Progenitor cell of endocrine pancreas (in vitro differentiated cells): ENCODE measurements around the gene UBTD1. TPM values are rescaled to one million over a fixed set of nuclear protein-coding genes. Genes with fewer than 3 reads are reported as not detected.

Experiments used
- DNase-seq: peaks from one replicate; pipeline ENCODE4 v3.0.0; 2021; ENCODE audit warnings: low spot score; ENCODE audit not compliant: unreplicated experiment
- H3K27ac Mint-ChIP-seq: 2 replicates; pipeline ENCODE4 v1.8.0; 2021; ENCODE audit warnings: mild to moderate bottlenecking, moderate library complexity, mixed read lengths
- H3K27me3 Mint-ChIP-seq: 2 replicates; pipeline ENCODE4 v1.8.0; 2021; ENCODE audit warnings: mixed read lengths
- H3K36me3 Mint-ChIP-seq: 2 replicates; pipeline ENCODE4 v1.8.0; 2022; ENCODE audit warnings: mixed read lengths; ENCODE audit not compliant: insufficient read depth
- H3K4me1 Mint-ChIP-seq: 2 replicates; pipeline ENCODE4 v1.8.0; 2021; ENCODE audit warnings: low read depth, mixed read lengths
- H3K4me3 Mint-ChIP-seq: 2 replicates; pipeline ENCODE4 v1.8.0; 2021; ENCODE audit warnings: low read depth, mild to moderate bottlenecking, moderate library complexity, mixed read lengths
- H3K9me3 Mint-ChIP-seq: 2 replicates; pipeline ENCODE4 v1.8.0; 2021; ENCODE audit warnings: low read depth, mixed read lengths
- CTCF ChIP-seq: fragments of 200-600 bp; sonication (generic); IDR thresholded peaks from one replicate; pipeline ENCODE4 v1.5.0; 2021; ENCODE audit warnings: antibody characterized with exemption, mild to moderate bottlenecking; ENCODE audit not compliant: unreplicated experiment
- total RNA-seq: library from RNA; stranded (reverse); gene quantifications from 2 replicates; pipeline ENCODE4 v1.2.1, GENCODE V29; 2021

The UBTD1 gene
- total RNA-seq, 1 donor from 2014 or later, result 9.0 TPM

- H3K27ac Mint-ChIP-seq, result no peak overlapping the region
- H3K4me1 Mint-ChIP-seq, result peaks cover 24% of the 10 kb centered on the region
- no peak for DNase-seq
- TF ChIP-seq CTCF, result no peak
- no peak overlapping the region for H3K4me3 Mint-ChIP-seq
- no peaks in the 10 kb centered on the region for H3K9me3 Mint-ChIP-seq
- H3K36me3 Mint-ChIP-seq, result no peaks in the 10 kb centered on the region
- peaks cover 23% of the 10 kb centered on the region for H3K27me3 Mint-ChIP-seq
These were observed 4.2 kb downstream of the UBTD1 start for GRCh38 chr10:97502916-97503315.

GRCh38 chr10:97503406-97503805, 4.7 kb downstream of the UBTD1 start:
- no peaks in the 10 kb centered on the region for H3K9me3 Mint-ChIP-seq

GRCh38 chr10:97505152-97505551, 6.4 kb downstream of the UBTD1 start:
- Mint-ChIP-seq H3K27me3 (peaks cover 18% of the 10 kb centered on the region), H3K4me3 (no peak overlapping the region), H3K9me3 (no peaks in the 10 kb centered on the region), H3K36me3 (no peaks in the 10 kb centered on the region), H3K27ac (no peak overlapping the region), H3K4me1 (peaks cover 21% of the 10 kb centered on the region)
- TF ChIP-seq CTCF, result no peak
- no peak for DNase-seq

More at GRCh38 chr10:97503406-97503805, 4.7 kb downstream of the UBTD1 start:
- no peak for TF ChIP-seq CTCF
- H3K4me3 Mint-ChIP-seq, result no peak overlapping the region
- H3K27me3 Mint-ChIP-seq, result peaks cover 23% of the 10 kb centered on the region
- H3K27ac Mint-ChIP-seq, result no peak overlapping the region
- peaks cover 24% of the 10 kb centered on the region for H3K4me1 Mint-ChIP-seq
- H3K36me3 Mint-ChIP-seq, result no peaks in the 10 kb centered on the region
- no peak for DNase-seq

GRCh38 chr10:97506199-97506991, 7.7 kb downstream of the UBTD1 start:
- Mint-ChIP-seq H3K27ac (peak overlapping the region; percentile 68), H3K9me3 (no peaks in the 10 kb centered on the region), H3K27me3 (peaks cover 7% of the 10 kb centered on the region), H3K4me1 (peaks cover 8% of the 10 kb centered on the region), H3K36me3 (no peaks in the 10 kb centered on the region), H3K4me3 (no peak overlapping the region)
- TF ChIP-seq CTCF, result no peak
- DNase-seq, result no peak

GRCh38 chr10:97508342-97508741, 9.6 kb downstream of the UBTD1 start:
- no peak for TF ChIP-seq CTCF
- peaks cover 2% of the 10 kb centered on the region for H3K4me1 Mint-ChIP-seq
- DNase-seq, result no peak
- H3K36me3 Mint-ChIP-seq, result no peaks in the 10 kb centered on the region
- no peak overlapping the region for H3K4me3 Mint-ChIP-seq
- H3K9me3 Mint-ChIP-seq, result no peaks in the 10 kb centered on the region
- no peak overlapping the region for H3K27ac Mint-ChIP-seq
- H3K27me3 Mint-ChIP-seq, result no peaks in the 10 kb centered on the region
